GM12878 (cell line): Measurements from ENCODE around the gene EIF4B. TPM values are rescaled to one million over a fixed set of nuclear protein-coding genes. Genes with fewer than 3 reads are reported as not detected.

ENCODE experiments used
- ATAC-seq: fragments of 200-7000 bp; cut with Tn5 transposase; 3 replicates; pipeline ENCODE4 v1.9.1; 2020; ENCODE audit warnings: mild to moderate bottlenecking, moderate library complexity
- BruUV-seq: library from RNA; stranded (reverse); fragments of 400-500 nt; replicated peaks from 2 replicates; lab custom pipeline; 2021; lab: Mats Ljungman, UMichigan
- CTCF ChIA-PET: fragments of 300-600 bp; sonication (Branson Sonifier 250); formaldehyde crosslinking; extraction: SDS; loops from one replicate; lab custom pipeline; 2021; ENCODE audit warnings: inconsistent platforms; lab: Yijun Ruan, JAX
- POLR2A ChIA-PET: fragments of 350-600 bp; formaldehyde crosslinking; extraction: SDS; loops from one replicate; lab custom pipeline; 2021; ENCODE audit warnings: inconsistent platforms; lab: Charles Lee
- RAD21 ChIA-PET: fragments of 300-600 bp; sonication (Branson Sonifier 250); formaldehyde crosslinking; loops from one replicate; lab custom pipeline; 2023; ENCODE audit warnings: antibody characterized with exemption; ENCODE audit not compliant: unreplicated experiment; lab: Charles Lee
- SMC1A ChIA-PET: fragments of 300-600 bp; sonication (Branson Sonifier 250); formaldehyde crosslinking; loops from one replicate; lab custom pipeline; 2023; ENCODE audit not compliant: unreplicated experiment, uncharacterized antibody; lab: Charles Lee
- DNase-seq: peaks from one replicate; pipeline ENCODE4 v3.0.0-alpha.2; 2011; ENCODE audit warnings: low read depth, low spot score
- FAIRE-seq: peaks from 3 replicates; lab custom pipeline; 2011; peaks lifted over from hg19 to GRCh38; lab: Jason Lieb, UNC
- H2AFZ ChIP-seq: 2 replicates; pipeline ENCODE4 v1.6.0; 2011; ENCODE audit warnings: low read depth, low read length, control low read depth; ENCODE audit not compliant: control insufficient read depth
- H3K27ac ChIP-seq: 2 replicates; pipeline ENCODE4 v1.5.1; 2011; ENCODE audit warnings: control low read depth; ENCODE audit not compliant: control insufficient read depth, insufficient read depth
- H3K27me3 ChIP-seq, 2 experiments: replicated peaks in 1 of 2; 2 replicates each; pipeline versions ENCODE4 v1.6.0 to v1.6.1; 2011; ENCODE audit warnings: low read length in 1 of 2; ENCODE audit not compliant: control insufficient read depth in 2 of 2, insufficient read depth in 2 of 2
- H3K36me3 ChIP-seq, 2 experiments: 2 replicates each; pipeline ENCODE4 v1.5.1; 2011; ENCODE audit warnings: low read length in 1 of 2; ENCODE audit not compliant: control insufficient read depth in 2 of 2, insufficient read depth in 2 of 2
- H3K4me1 ChIP-seq: 2 replicates; pipeline ENCODE4 v1.6.1; 2011; ENCODE audit warnings: mild to moderate bottlenecking, low read length, moderate library complexity, mixed read lengths; ENCODE audit not compliant: control insufficient read depth, insufficient read depth
- H3K4me2 ChIP-seq: 2 replicates; pipeline ENCODE4 v1.6.0; 2011; ENCODE audit warnings: control low read depth; ENCODE audit not compliant: control insufficient read depth, insufficient read depth
- H3K4me3 ChIP-seq: fragments of 200-600 bp; sonication (generic); 2 replicates; pipeline ENCODE4 v1.5.1; 2016
- H3K79me2 ChIP-seq: 2 replicates; pipeline ENCODE4 v1.6.0; 2011; ENCODE audit warnings: low read length; ENCODE audit not compliant: control insufficient read depth, insufficient read depth
- H3K9ac ChIP-seq: 2 replicates; pipeline ENCODE4 v1.8.0; 2011; ENCODE audit warnings: low read length, control low read depth, mixed read lengths; ENCODE audit not compliant: control insufficient read depth, insufficient read depth
- H3K9me3 ChIP-seq: replicated peaks from 3 replicates; pipeline ENCODE4 v1.5.1; 2011; ENCODE audit warnings: mild to moderate bottlenecking, low read length; ENCODE audit not compliant: control insufficient read depth, insufficient read depth
- H4K20me1 ChIP-seq: 2 replicates; pipeline ENCODE4 v1.6.0; 2011; ENCODE audit not compliant: control insufficient read depth, insufficient read depth
- BACH1 ChIP-seq: fragments of 450-650 bp; IDR thresholded peaks from 2 replicates; pipeline ENCODE4 v1.6.1; 2017; ENCODE audit warnings: mild to moderate bottlenecking, borderline replicate concordance
- BCL11A ChIP-seq: IDR thresholded peaks from 2 replicates; pipeline ENCODE4 v1.6.1; 2011; ENCODE audit warnings: low read depth, low read length
- BCL3 ChIP-seq: IDR thresholded peaks from 2 replicates; pipeline ENCODE4 v1.6.1; 2011; ENCODE audit warnings: borderline replicate concordance, low read depth, mild to moderate bottlenecking, moderate library complexity, low read length; ENCODE audit not compliant: insufficient read depth, poor library complexity, severe bottlenecking
- CEBPZ ChIP-seq: fragments of 150-350 bp; IDR thresholded peaks from 2 replicates; pipeline ENCODE4 v1.6.1; 2016; ENCODE audit warnings: low read depth, low read length
- IKZF1 ChIP-seq: fragments of 450-650 bp; conservative IDR thresholded peaks from 2 replicates; pipeline ENCODE4 v1.6.1; 2017; ENCODE audit warnings: antibody characterized with exemption, mild to moderate bottlenecking
- NBN ChIP-seq: fragments of 450-650 bp; IDR thresholded peaks from 2 replicates; pipeline ENCODE4 v1.6.1; 2016
- NFYA ChIP-seq: IDR thresholded peaks from 2 replicates; pipeline ENCODE4 v1.6.1; 2011; ENCODE audit warnings: low read depth, mild to moderate bottlenecking, low read length, improper control_type of control experiment, borderline replicate concordance
- WRNIP1 ChIP-seq: IDR thresholded peaks from 2 replicates; pipeline ENCODE4 v1.6.1; 2011; ENCODE audit warnings: low read depth, low read length, improper control_type of control experiment, borderline replicate concordance
- ZNF622 ChIP-seq: fragments of 450-650 bp; IDR thresholded peaks from 2 replicates; pipeline ENCODE4 v1.6.1; 2017; ENCODE audit warnings: mild to moderate bottlenecking, inconsistent platforms
- WGBS: methylation state at CpG from one replicate; pipeline ENCODE4 v1.1.6; 2016; ENCODE audit warnings: low lambda C conversion rate; ENCODE audit not compliant: insufficient replicate concordance, insufficient coverage; ENCODE audit errors: missing lambda C conversion rate; 5-methylcytosine and 5-hydroxymethylcytosine counted together
- in situ Hi-C: fragments of 300-500 bp; cut with MboI; formaldehyde crosslinking; loops from 9 replicates; pipeline ENCODE4 v1.14.3; 2018; ENCODE audit warnings: mixed read lengths
- intact Hi-C: fragments of 100-400 bp; cut with micrococcal nuclease; formaldehyde crosslinking; loops from one replicate; pipeline ENCODE4 v1.14.2; 2022; ENCODE audit not compliant: unreplicated experiment
- polyA plus RNA-seq, 11 experiments: library from polyadenylated mRNA; depleted of rRNA in 4 of 11; unstranded in 6 of 11; stranded (reverse) in 5 of 11; fragments of >200 nt; fragmentation: Nextera tagmentation in 4 of 11; fragmentation: Illumina TruSeq in 1 of 11; extraction: Ambion mirVana in 4 of 11; extraction: Trizol in 1 of 11; gene quantifications; 1 replicate in 1 of 11; 2 replicates in 10 of 11; pipeline versions ENCODE4 v1.2.1 to v1.2.3, GENCODE V29; 2011 to 2016; ENCODE audit warnings: inconsistent platforms in 2 of 11, missing spikeins in 2 of 11, low read depth in 1 of 11
- total RNA-seq, 4 experiments: library from RNA; depleted of rRNA in 3 of 4; stranded (reverse); fragments of >200 nt in 3 of 4; fragmentation: Illumina TruSeq in 1 of 4; extraction: Trizol in 1 of 4; gene quantifications; 2 replicates each; pipeline versions ENCODE4 v1.2.1 to v1.2.3, GENCODE V29; 2013 to 2021
- TF ChIP-seq, protein P1 (sequence below): IDR thresholded peaks from 2 replicates; pipeline ENCODE4 v1.6.1; 2012; ENCODE audit warnings: improper control_type of control experiment, low read depth, low read length; ENCODE audit not compliant: insufficient replicate concordance
- TF ChIP-seq, protein P2 (sequence below): fragments of 450-650 bp; IDR thresholded peaks from 2 replicates; pipeline ENCODE4 v1.6.1; 2017; ENCODE audit warnings: antibody characterized with exemption, mild to moderate bottlenecking, moderate library complexity

EIF4B gene
- total and polyA plus RNA-seq, 10 of the 15 experiments (the other 5 are each of a cell fraction or from before 2014, with no cell fraction given) = 123 to 752 (median 431) TPM

DNA sequence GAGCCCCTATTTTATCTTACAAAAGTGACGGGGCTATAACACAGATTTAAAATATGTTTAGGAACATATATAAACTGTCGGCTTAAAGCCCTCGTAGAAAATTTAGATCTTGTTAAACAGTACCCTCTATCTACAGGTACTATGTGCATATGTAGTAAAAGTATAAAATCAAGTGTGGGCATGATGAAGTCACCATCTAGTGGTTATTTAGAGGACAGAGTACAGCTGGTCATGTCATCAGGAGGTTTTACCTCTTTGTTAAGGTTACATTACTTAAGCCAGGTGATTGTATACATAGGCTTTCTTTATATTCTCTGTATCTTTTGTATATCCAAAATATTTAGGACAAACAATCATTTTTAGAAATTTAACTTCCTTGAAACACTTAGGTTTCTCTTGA is 25.4 kb downstream of the EIF4B start:
- no peak overlapping the region for H3K9ac ChIP-seq
- H3K27ac ChIP-seq = no peak overlapping the region
- peaks cover 20 to 48% of the 10 kb centered on the region in 2 experiments for H3K36me3 ChIP-seq
- no peak overlapping the region for H3K4me2 ChIP-seq
- ChIA-PET SMC1A (no interaction called here), RAD21 (no interaction called here), POLR2A (no interaction called here), CTCF (interaction anchor here (1.0 to 1.6 kb wide), 5 partner anchors 17 to 68 kb away, joined by 3 to 7 read pairs (median 5); partner anchors contain the start of gene EIF4B)
- ATAC-seq (no peak), FAIRE-seq (no peak), DNase-seq (no peak)
- H4K20me1 ChIP-seq = no peaks in the 10 kb centered on the region
- no peaks in the 10 kb centered on the region for H3K79me2 ChIP-seq
- no peaks in the 10 kb centered on the region for H3K4me1 ChIP-seq
- H3K27me3 ChIP-seq = no peaks in the 10 kb centered on the region
- no TSS peak for BruUV-seq
- H3K9me3 ChIP-seq = no peaks in the 10 kb centered on the region
- no peak overlapping the region for H2AFZ ChIP-seq
- intact Hi-C loops (no loop called here), in situ Hi-C loops (no loop called here)
- 96% methylated on average over 3 of the region's 3 CpGs for WGBS
- no peak overlapping the region for H3K4me3 ChIP-seq
- TF ChIP-seq, protein P1, sequence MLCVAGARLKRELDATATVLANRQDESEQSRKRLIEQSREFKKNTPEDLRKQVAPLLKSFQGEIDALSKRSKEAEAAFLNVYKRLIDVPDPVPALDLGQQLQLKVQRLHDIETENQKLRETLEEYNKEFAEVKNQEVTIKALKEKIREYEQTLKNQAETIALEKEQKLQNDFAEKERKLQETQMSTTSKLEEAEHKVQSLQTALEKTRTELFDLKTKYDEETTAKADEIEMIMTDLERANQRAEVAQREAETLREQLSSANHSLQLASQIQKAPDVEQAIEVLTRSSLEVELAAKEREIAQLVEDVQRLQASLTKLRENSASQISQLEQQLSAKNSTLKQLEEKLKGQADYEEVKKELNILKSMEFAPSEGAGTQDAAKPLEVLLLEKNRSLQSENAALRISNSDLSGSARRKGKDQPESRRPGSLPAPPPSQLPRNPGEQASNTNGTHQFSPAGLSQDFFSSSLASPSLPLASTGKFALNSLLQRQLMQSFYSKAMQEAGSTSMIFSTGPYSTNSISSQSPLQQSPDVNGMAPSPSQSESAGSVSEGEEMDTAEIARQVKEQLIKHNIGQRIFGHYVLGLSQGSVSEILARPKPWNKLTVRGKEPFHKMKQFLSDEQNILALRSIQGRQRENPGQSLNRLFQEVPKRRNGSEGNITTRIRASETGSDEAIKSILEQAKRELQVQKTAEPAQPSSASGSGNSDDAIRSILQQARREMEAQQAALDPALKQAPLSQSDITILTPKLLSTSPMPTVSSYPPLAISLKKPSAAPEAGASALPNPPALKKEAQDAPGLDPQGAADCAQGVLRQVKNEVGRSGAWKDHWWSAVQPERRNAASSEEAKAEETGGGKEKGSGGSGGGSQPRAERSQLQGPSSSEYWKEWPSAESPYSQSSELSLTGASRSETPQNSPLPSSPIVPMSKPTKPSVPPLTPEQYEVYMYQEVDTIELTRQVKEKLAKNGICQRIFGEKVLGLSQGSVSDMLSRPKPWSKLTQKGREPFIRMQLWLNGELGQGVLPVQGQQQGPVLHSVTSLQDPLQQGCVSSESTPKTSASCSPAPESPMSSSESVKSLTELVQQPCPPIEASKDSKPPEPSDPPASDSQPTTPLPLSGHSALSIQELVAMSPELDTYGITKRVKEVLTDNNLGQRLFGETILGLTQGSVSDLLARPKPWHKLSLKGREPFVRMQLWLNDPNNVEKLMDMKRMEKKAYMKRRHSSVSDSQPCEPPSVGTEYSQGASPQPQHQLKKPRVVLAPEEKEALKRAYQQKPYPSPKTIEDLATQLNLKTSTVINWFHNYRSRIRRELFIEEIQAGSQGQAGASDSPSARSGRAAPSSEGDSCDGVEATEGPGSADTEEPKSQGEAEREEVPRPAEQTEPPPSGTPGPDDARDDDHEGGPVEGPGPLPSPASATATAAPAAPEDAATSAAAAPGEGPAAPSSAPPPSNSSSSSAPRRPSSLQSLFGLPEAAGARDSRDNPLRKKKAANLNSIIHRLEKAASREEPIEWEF = no peak
- TF ChIP-seq NBN (no peak), BACH1 (no peak), BCL11A (no peak), IKZF1 (no peak), NFYA (no peak), CEBPZ (no peak), ZNF622 (no peak), BCL3 (no peak), WRNIP1 (no peak)
- TF ChIP-seq, protein P2, sequence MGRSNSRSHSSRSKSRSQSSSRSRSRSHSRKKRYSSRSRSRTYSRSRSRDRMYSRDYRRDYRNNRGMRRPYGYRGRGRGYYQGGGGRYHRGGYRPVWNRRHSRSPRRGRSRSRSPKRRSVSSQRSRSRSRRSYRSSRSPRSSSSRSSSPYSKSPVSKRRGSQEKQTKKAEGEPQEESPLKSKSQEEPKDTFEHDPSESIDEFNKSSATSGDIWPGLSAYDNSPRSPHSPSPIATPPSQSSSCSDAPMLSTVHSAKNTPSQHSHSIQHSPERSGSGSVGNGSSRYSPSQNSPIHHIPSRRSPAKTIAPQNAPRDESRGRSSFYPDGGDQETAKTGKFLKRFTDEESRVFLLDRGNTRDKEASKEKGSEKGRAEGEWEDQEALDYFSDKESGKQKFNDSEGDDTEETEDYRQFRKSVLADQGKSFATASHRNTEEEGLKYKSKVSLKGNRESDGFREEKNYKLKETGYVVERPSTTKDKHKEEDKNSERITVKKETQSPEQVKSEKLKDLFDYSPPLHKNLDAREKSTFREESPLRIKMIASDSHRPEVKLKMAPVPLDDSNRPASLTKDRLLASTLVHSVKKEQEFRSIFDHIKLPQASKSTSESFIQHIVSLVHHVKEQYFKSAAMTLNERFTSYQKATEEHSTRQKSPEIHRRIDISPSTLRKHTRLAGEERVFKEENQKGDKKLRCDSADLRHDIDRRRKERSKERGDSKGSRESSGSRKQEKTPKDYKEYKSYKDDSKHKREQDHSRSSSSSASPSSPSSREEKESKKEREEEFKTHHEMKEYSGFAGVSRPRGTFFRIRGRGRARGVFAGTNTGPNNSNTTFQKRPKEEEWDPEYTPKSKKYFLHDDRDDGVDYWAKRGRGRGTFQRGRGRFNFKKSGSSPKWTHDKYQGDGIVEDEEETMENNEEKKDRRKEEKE = no peak
